Trophoblast cell (in vitro differentiated cells and primary cell): ENCODE results near the gene FOXL3.
A peak's percentile ranks its signal among the peaks of the same experiment; 100 is the strongest.

ENCODE experiments used
- DNase-seq, 2 donors: peaks; one replicate each; pipeline ENCODE4 v3.0.0-alpha.2; 2016
- H2AFZ ChIP-seq: 2 replicates; pipeline ENCODE4 v1.6.1; 2013; ENCODE audit warnings: low read length, moderate library complexity, mild to moderate bottlenecking; ENCODE audit not compliant: insufficient read depth, poor library complexity
- H2AK5ac ChIP-seq: 2 replicates; pipeline ENCODE4 v1.6.1; 2013; ENCODE audit warnings: mild to moderate bottlenecking, low read length
- H2BK120ac ChIP-seq: 2 replicates; pipeline ENCODE4 v1.6.1; 2013; ENCODE audit warnings: low read length, mild to moderate bottlenecking, moderate library complexity; ENCODE audit not compliant: insufficient read depth, poor library complexity
- H2BK12ac ChIP-seq: 2 replicates; pipeline ENCODE4 v1.6.1; 2013; ENCODE audit warnings: mild to moderate bottlenecking, low read length, moderate library complexity
- H2BK5ac ChIP-seq: 2 replicates; pipeline ENCODE4 v1.6.1; 2013; ENCODE audit warnings: low read length, low read depth, moderate library complexity, mild to moderate bottlenecking; ENCODE audit not compliant: poor library complexity
- H3K14ac ChIP-seq: 2 replicates; pipeline ENCODE4 v1.6.1; 2013; ENCODE audit warnings: mild to moderate bottlenecking, low read length
- H3K18ac ChIP-seq: 2 replicates; pipeline ENCODE4 v1.6.1; 2013; ENCODE audit warnings: mild to moderate bottlenecking, low read length
- H3K23ac ChIP-seq: 2 replicates; pipeline ENCODE4 v1.6.1; 2013; ENCODE audit warnings: low read length
- H3K27ac ChIP-seq: 2 replicates; pipeline ENCODE4 v1.5.1; 2013; ENCODE audit warnings: low read depth, mild to moderate bottlenecking, inconsistent platforms, low read length, moderate library complexity
- H3K27me3 ChIP-seq: 2 replicates; pipeline ENCODE4 v1.6.1; 2013; ENCODE audit warnings: inconsistent platforms, mild to moderate bottlenecking, low read length, moderate library complexity; ENCODE audit not compliant: insufficient read depth
- H3K36me3 ChIP-seq, 2 experiments: 1 replicate in 1 of 2; 2 replicates in 1 of 2; pipeline ENCODE4 v1.6.1; 2013; ENCODE audit warnings: low read length in 2 of 2, mild to moderate bottlenecking in 2 of 2, moderate library complexity in 1 of 2; ENCODE audit not compliant: insufficient read depth in 2 of 2, control insufficient read depth in 1 of 2
- H3K4ac ChIP-seq: 2 replicates; pipeline ENCODE4 v1.6.1; 2013; ENCODE audit warnings: low read depth, mild to moderate bottlenecking, low read length, moderate library complexity
- H3K4me1 ChIP-seq, 2 experiments: 1 replicate in 1 of 2; 2 replicates in 1 of 2; pipeline ENCODE4 v1.6.1; 2013; ENCODE audit warnings: low read length in 2 of 2, mild to moderate bottlenecking in 2 of 2, moderate library complexity in 1 of 2; ENCODE audit not compliant: insufficient read depth in 2 of 2, control insufficient read depth in 1 of 2
- H3K4me2 ChIP-seq: 2 replicates; pipeline ENCODE4 v1.6.1; 2013; ENCODE audit warnings: inconsistent platforms, mild to moderate bottlenecking, low read length, moderate library complexity
- H3K4me3 ChIP-seq: 2 replicates; pipeline ENCODE4 v1.5.1; 2013; ENCODE audit warnings: mild to moderate bottlenecking, low read depth, low read length, inconsistent platforms
- H3K79me1 ChIP-seq: one replicate; pipeline ENCODE4 v1.6.1; 2013; ENCODE audit warnings: low read length
- H3K79me2 ChIP-seq: 2 replicates; pipeline ENCODE4 v1.6.1; 2013; ENCODE audit warnings: low read length, mild to moderate bottlenecking; ENCODE audit not compliant: control insufficient read depth, insufficient read depth, poor library complexity
- H3K9ac ChIP-seq: 2 replicates; pipeline ENCODE4 v1.6.1; 2013; ENCODE audit warnings: mild to moderate bottlenecking, low read length
- H3K9me3 ChIP-seq: 2 replicates; pipeline ENCODE4 v1.6.1; 2013; ENCODE audit warnings: low read depth, mild to moderate bottlenecking, control low read depth, inconsistent platforms, low read length; ENCODE audit not compliant: insufficient read depth
- H4K12ac ChIP-seq: 2 replicates; pipeline ENCODE4 v1.6.1; 2013; ENCODE audit warnings: low read depth, mild to moderate bottlenecking, low read length, moderate library complexity
- H4K8ac ChIP-seq: 2 replicates; pipeline ENCODE4 v1.6.1; 2013; ENCODE audit warnings: low read depth, mild to moderate bottlenecking, low read length, moderate library complexity
- H4K91ac ChIP-seq: one replicate; pipeline ENCODE4 v1.6.1; 2013; ENCODE audit warnings: low read depth, mild to moderate bottlenecking, low read length, moderate library complexity
- WGBS: extraction: QIAGEN DNeasy Blood & Tissue Kit; methylation state at CpG from one replicate; pipeline ENCODE4 v1.1.7; 2013; ENCODE audit warnings: missing lambda C conversion rate; ENCODE audit not compliant: insufficient read length, insufficient coverage; ENCODE audit errors: extremely low coverage; 5-methylcytosine and 5-hydroxymethylcytosine counted together

The FOXL3 gene

GRCh38 chr7:304574-305409 lies 14.8 kb downstream of the FOXL3 start:
- no peak overlapping the region for H3K18ac ChIP-seq
- no peak overlapping the region for H2AK5ac ChIP-seq
- no peak overlapping the region for H3K14ac ChIP-seq
- no peaks in the 10 kb centered on the region for H3K4me1 ChIP-seq
- no peak overlapping the region for H2AFZ ChIP-seq
- H4K12ac ChIP-seq: no peak overlapping the region
- no peak overlapping the region for H3K4me2 ChIP-seq
- no peaks in the 10 kb centered on the region for H3K36me3 ChIP-seq
- no peak overlapping the region for H2BK12ac ChIP-seq
- no peak overlapping the region for H2BK120ac ChIP-seq
- no peak overlapping the region for H3K27ac ChIP-seq
- no peak overlapping the region for H3K23ac ChIP-seq
- no peak overlapping the region for H3K9ac ChIP-seq
- no CpG with 5 or more reads among the region's 19 CpGs for WGBS
- no peak for DNase-seq
- H4K8ac ChIP-seq: no peak overlapping the region
- no peaks in the 10 kb centered on the region for H3K27me3 ChIP-seq
- no peaks in the 10 kb centered on the region for H3K79me1 ChIP-seq
- H2BK5ac ChIP-seq: no peak overlapping the region
- H3K79me2 ChIP-seq: no peaks in the 10 kb centered on the region
- H3K4me3 ChIP-seq: peak overlapping the region; percentile 62
- no peak overlapping the region for H4K91ac ChIP-seq
- no peak overlapping the region for H3K4ac ChIP-seq
- peaks cover 14% of the 10 kb centered on the region for H3K9me3 ChIP-seq

DNA sequence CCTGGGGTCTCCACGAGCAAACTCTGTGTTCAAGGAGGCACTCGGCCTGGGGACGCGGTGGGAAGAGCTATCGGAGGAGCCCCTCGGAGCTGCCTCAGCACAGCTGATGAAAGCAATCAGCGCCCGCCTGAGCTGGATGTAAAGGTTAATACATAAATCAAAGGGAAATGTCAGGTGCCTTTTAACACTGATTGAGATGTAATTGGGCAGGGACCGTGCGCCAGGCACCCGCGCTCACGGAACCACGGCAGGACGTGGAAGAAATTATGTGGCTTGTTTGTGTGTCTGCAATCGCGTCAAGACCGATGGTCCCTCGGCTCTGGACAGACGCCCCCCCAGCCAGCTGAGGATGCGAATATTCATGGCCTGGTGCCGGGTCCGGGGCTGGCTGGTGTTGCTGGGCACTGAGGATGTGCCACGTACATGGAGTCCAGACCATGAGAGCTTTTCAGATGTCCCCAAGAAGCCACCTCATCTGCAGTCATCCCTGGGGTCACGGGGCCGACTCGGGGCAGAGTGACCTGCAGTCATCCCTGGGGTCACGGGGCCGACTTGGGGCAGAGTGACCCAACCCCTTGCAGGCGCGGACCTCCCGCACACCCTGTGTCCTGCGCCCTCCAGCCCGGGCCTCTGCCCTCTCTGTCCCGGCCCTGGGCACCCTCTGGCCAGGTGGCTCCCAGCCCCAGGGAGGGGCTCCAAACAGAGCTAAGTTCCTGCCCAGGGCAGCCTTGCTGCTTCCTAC lies 15.6 kb downstream of the FOXL3 start:
- Histone ChIP-seq H3K4me3 (no peak overlapping the region), H3K79me2 (no peaks in the 10 kb centered on the region), H2BK12ac (no peak overlapping the region), H3K9me3 (peaks cover 14% of the 10 kb centered on the region), H3K4ac (no peak overlapping the region), H4K12ac (no peak overlapping the region), H4K8ac (no peak overlapping the region), H2BK5ac (no peak overlapping the region), H3K9ac (no peak overlapping the region), H3K4me1 (no peaks in the 10 kb centered on the region), H3K79me1 (no peaks in the 10 kb centered on the region), H3K36me3 (no peaks in the 10 kb centered on the region), H3K14ac (no peak overlapping the region), H3K27me3 (no peaks in the 10 kb centered on the region), H3K18ac (no peak overlapping the region), H3K23ac (no peak overlapping the region), H2AK5ac (no peak overlapping the region), H3K4me2 (no peak overlapping the region), H4K91ac (no peak overlapping the region), H3K27ac (no peak overlapping the region), H2AFZ (no peak overlapping the region), H2BK120ac (no peak overlapping the region)
- WGBS: no CpG with 5 or more reads among the region's 35 CpGs
- no peak for DNase-seq

GRCh38 chr7:307970-308369 lies 18.0 kb downstream of the FOXL3 start:
- H3K27me3 ChIP-seq: no peaks in the 10 kb centered on the region
- no peak overlapping the region for H3K4me2 ChIP-seq
- no peak overlapping the region for H3K4me3 ChIP-seq
- H2BK12ac ChIP-seq: no peak overlapping the region
- no peaks in the 10 kb centered on the region for H3K79me2 ChIP-seq
- no peak overlapping the region for H3K18ac ChIP-seq
- no peak overlapping the region for H4K12ac ChIP-seq
- peaks cover 13% of the 10 kb centered on the region for H3K9me3 ChIP-seq
- H3K23ac ChIP-seq: no peak overlapping the region
- no peak overlapping the region for H4K91ac ChIP-seq
- H2AK5ac ChIP-seq: no peak overlapping the region
- H3K36me3 ChIP-seq: no peaks in the 10 kb centered on the region
- H3K4me1 ChIP-seq: no peaks in the 10 kb centered on the region
- no peak for DNase-seq
- H2AFZ ChIP-seq: no peak overlapping the region
- WGBS: no CpG with 5 or more reads among the region's 3 CpGs
- H2BK5ac ChIP-seq: no peak overlapping the region
- H3K79me1 ChIP-seq: no peaks in the 10 kb centered on the region
- H4K8ac ChIP-seq: no peak overlapping the region
- H3K4ac ChIP-seq: no peak overlapping the region
- no peak overlapping the region for H3K9ac ChIP-seq
- H3K14ac ChIP-seq: no peak overlapping the region
- H3K27ac ChIP-seq: no peak overlapping the region
- H2BK120ac ChIP-seq: no peak overlapping the region

DNA sequence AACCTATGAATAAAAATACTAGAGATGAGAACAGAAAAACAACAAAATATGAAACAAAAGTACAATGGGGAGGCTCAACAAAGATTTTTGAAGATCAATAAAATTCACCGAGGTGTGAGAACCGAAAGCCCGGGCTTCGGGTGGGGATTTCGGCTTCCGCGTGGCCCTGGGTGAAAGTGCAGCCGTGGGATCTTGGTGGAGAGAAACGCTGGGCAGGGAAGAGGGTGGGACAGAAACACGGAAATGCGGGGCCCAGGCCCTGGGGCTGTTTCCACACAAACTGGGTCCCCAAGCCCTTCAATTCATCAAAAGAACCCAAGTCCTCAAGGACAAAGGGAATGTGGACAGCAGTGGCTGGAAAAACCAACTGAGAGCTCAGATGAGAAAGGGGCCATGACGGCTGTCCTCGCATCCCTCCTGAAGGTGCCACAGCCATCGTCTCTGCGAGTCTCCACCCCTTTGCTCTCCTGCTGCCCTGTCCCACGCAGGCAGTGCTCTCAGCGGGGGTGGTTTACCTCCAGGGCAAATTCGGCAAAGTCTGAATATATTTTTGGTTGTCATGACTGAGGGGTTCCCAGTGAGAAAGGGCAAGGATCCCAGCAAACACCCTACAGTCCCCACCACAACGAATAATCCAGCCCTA lies 19.7 kb downstream of the FOXL3 start:
- Histone ChIP-seq H2BK5ac (no peak overlapping the region), H3K27ac (no peak overlapping the region), H2BK12ac (no peak overlapping the region), H2AFZ (no peak overlapping the region), H3K4me2 (no peak overlapping the region), H3K14ac (no peak overlapping the region), H4K12ac (no peak overlapping the region), H3K79me2 (no peaks in the 10 kb centered on the region), H3K18ac (no peak overlapping the region), H3K4me3 (no peak overlapping the region), H3K9me3 (peaks cover 6% of the 10 kb centered on the region), H2AK5ac (no peak overlapping the region), H3K9ac (no peak overlapping the region), H2BK120ac (no peak overlapping the region), H3K79me1 (no peaks in the 10 kb centered on the region), H4K8ac (no peak overlapping the region), H3K27me3 (no peaks in the 10 kb centered on the region), H4K91ac (no peak overlapping the region), H3K36me3 (no peaks in the 10 kb centered on the region), H3K23ac (no peak overlapping the region), H3K4me1 (no peaks in the 10 kb centered on the region), H3K4ac (no peak overlapping the region)
- DNase-seq: no peak
- WGBS: no CpG with 5 or more reads among the region's 19 CpGs
